HepG2 (cell line): ENCODE results near the gene RPS14. TPM values are rescaled to one million over a fixed set of nuclear protein-coding genes. Genes with fewer than 3 reads are reported as not detected.

Experiments used
- ATM ChIP-seq: fragments of 450-650 bp; IDR thresholded peaks from 2 replicates; pipeline ENCODE4 v1.7.1; 2017; ENCODE audit warnings: mild to moderate bottlenecking, borderline replicate concordance
- CAMTA2 ChIP-seq: sonication (generic); formaldehyde crosslinking; IDR thresholded peaks from 2 replicates; pipeline ENCODE4 v1.4.0; 2020; ENCODE audit warnings: mild to moderate bottlenecking, missing genetic modification reagents, borderline replicate concordance
- DR1 ChIP-seq: sonication (generic); formaldehyde crosslinking; IDR thresholded peaks from 2 replicates; pipeline ENCODE4 v1.8.0; 2021; ENCODE audit warnings: mild to moderate bottlenecking, missing genetic modification reagents, inconsistent platforms
- IRF9 ChIP-seq: sonication (generic); formaldehyde crosslinking; IDR thresholded peaks from 2 replicates; pipeline ENCODE4 v1.8.0; 2022; ENCODE audit warnings: missing genetic modification reagents, mild to moderate bottlenecking, borderline replicate concordance
- MLXIP ChIP-seq: sonication (generic); formaldehyde crosslinking; IDR thresholded peaks from 2 replicates; pipeline ENCODE4 v1.9.0; 2021; ENCODE audit warnings: missing genetic modification reagents, borderline replicate concordance
- NR3C1 ChIP-seq: sonication (generic); formaldehyde crosslinking; IDR thresholded peaks from 2 replicates; pipeline ENCODE4 v1.4.0; 2020; ENCODE audit warnings: missing genetic modification reagents
- REL ChIP-seq: sonication (generic); formaldehyde crosslinking; conservative IDR thresholded peaks from 2 replicates; pipeline ENCODE4 v1.8.0; 2022; ENCODE audit warnings: mild to moderate bottlenecking, missing genetic modification reagents, moderate library complexity
- REXO4 ChIP-seq: sonication (generic); formaldehyde crosslinking; IDR thresholded peaks from 2 replicates; pipeline ENCODE4 v1.8.0; 2022; ENCODE audit warnings: missing genetic modification reagents, mild to moderate bottlenecking, borderline replicate concordance
- SP1 ChIP-seq, 2 experiments: fragments of 450-650 bp in 1 of 2; sonication (generic) in 1 of 2; formaldehyde crosslinking in 1 of 2; IDR thresholded peaks; 2 replicates each; pipeline versions ENCODE4 v1.4.0 to v1.6.1; 2016 to 2020; ENCODE audit warnings: missing genetic modification reagents in 1 of 2
- TERF1 ChIP-seq: sonication (generic); formaldehyde crosslinking; IDR thresholded peaks from 2 replicates; pipeline ENCODE4 v1.8.0; 2022; ENCODE audit warnings: mild to moderate bottlenecking, missing genetic modification reagents, moderate library complexity
- ZNF20 ChIP-seq: sonication (generic); formaldehyde crosslinking; IDR thresholded peaks from 2 replicates; pipeline ENCODE4 v1.4.0; 2020; ENCODE audit warnings: mild to moderate bottlenecking, moderate library complexity, missing genetic modification reagents
- ZNF232 ChIP-seq: sonication (generic); formaldehyde crosslinking; IDR thresholded peaks from 2 replicates; pipeline ENCODE4 v1.4.0; 2020; ENCODE audit warnings: missing genetic modification reagents, borderline replicate concordance
- ZNF234 ChIP-seq: sonication (generic); formaldehyde crosslinking; conservative IDR thresholded peaks from 2 replicates; pipeline ENCODE4 v1.5.1; 2020; ENCODE audit warnings: mild to moderate bottlenecking, missing genetic modification reagents
- ZNF3 ChIP-seq: IDR thresholded peaks from 2 replicates; pipeline ENCODE4 v1.7.0; 2017; ENCODE audit warnings: inconsistent platforms
- ZNF33A ChIP-seq: sonication (generic); formaldehyde crosslinking; IDR thresholded peaks from 2 replicates; pipeline ENCODE4 v1.5.1; 2020; ENCODE audit warnings: missing genetic modification reagents, mild to moderate bottlenecking, moderate library complexity, borderline replicate concordance
- ZNF749 ChIP-seq: sonication (generic); formaldehyde crosslinking; IDR thresholded peaks from 2 replicates; pipeline ENCODE4 v1.8.0; 2022; ENCODE audit warnings: mild to moderate bottlenecking, missing genetic modification reagents, moderate library complexity, borderline replicate concordance
- ZNF772 ChIP-seq: sonication (generic); formaldehyde crosslinking; IDR thresholded peaks from 2 replicates; pipeline ENCODE4 v1.5.0; 2020; ENCODE audit warnings: mild to moderate bottlenecking, missing genetic modification reagents
- ZNF780A ChIP-seq: sonication (generic); formaldehyde crosslinking; IDR thresholded peaks from 2 replicates; pipeline ENCODE4 v1.8.0; 2022; ENCODE audit warnings: mild to moderate bottlenecking, missing genetic modification reagents, moderate library complexity
- polyA plus RNA-seq, 8 experiments: library from polyadenylated mRNA; depleted of rRNA in 3 of 8; stranded (reverse) in 7 of 8; unstranded in 1 of 8; fragments of >200 nt; fragmentation: Illumina TruSeq in 4 of 8; extraction: Trizol in 4 of 8; gene quantifications; 2 replicates each; pipeline versions ENCODE4 v1.2.1 to v1.2.3, GENCODE V29; 2011 to 2016; ENCODE audit warnings: low read depth in 4 of 8, missing spikeins in 1 of 8, mixed read lengths in 1 of 8; ENCODE audit not compliant: insufficient read depth in 1 of 8
- total RNA-seq, 5 experiments: library from RNA; depleted of rRNA; stranded (reverse); fragments of >200 nt; fragmentation: Illumina TruSeq; extraction: Trizol; gene quantifications; 2 replicates each; pipeline ENCODE4 v1.2.3, GENCODE V29; 2016; ENCODE audit warnings: low read depth in 1 of 5
- TF ChIP-seq, protein P1 (sequence below): IDR thresholded peaks from 2 replicates; pipeline ENCODE4 v1.6.1; 2016
- TF ChIP-seq, protein P2 (sequence below): sonication (generic); formaldehyde crosslinking; IDR thresholded peaks from 2 replicates; pipeline ENCODE4 v1.5.0; 2020; ENCODE audit warnings: mild to moderate bottlenecking, missing genetic modification reagents

Gene RPS14
- total and polyA plus RNA-seq, 2 of the 13 experiments (the other 11 are each of a cell fraction or from before 2014, with no cell fraction given) = 2,116 to 3,295 TPM

GRCh38 chr5:150485693-150486401 lies 36.3 kb upstream of the RPS14 start (continued):
- TF ChIP-seq ZNF20 (CRISPR knock-in tag) = no peak
- TF ChIP-seq DR1 (CRISPR knock-in tag) = no peak
- TF ChIP-seq, protein P1, sequence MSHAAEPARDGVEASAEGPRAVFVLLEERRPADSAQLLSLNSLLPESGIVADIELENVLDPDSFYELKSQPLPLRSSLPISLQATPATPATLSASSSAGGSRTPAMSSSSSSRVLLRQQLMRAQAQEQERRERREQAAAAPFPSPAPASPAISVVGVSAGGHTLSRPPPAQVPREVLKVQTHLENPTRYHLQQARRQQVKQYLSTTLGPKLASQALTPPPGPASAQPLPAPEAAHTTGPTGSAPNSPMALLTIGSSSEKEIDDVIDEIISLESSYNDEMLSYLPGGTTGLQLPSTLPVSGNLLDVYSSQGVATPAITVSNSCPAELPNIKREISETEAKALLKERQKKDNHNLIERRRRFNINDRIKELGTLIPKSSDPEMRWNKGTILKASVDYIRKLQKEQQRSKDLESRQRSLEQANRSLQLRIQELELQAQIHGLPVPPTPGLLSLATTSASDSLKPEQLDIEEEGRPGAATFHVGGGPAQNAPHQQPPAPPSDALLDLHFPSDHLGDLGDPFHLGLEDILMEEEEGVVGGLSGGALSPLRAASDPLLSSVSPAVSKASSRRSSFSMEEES (CRISPR knock-in tag) = peak; percentile 54; the same call in 1 of the 2 replicates
- no peak for TF ChIP-seq MLXIP (CRISPR knock-in tag)
- TF ChIP-seq ZNF232 (CRISPR knock-in tag) = 0 out of 2 replicates have a peak, but pooled peaks have one; percentile 16
- no peak for TF ChIP-seq TERF1 (CRISPR knock-in tag)
- no peak for TF ChIP-seq CAMTA2 (CRISPR knock-in tag)
- no peak for TF ChIP-seq REL
- TF ChIP-seq IRF9 (CRISPR knock-in tag) = no peak
- no peak for TF ChIP-seq NR3C1 (CRISPR knock-in tag)
- no peak for TF ChIP-seq SP1 (IDR thresholded peaks at IDR 0.05)
- TF ChIP-seq SP1 (CRISPR knock-in tag; IDR thresholded peaks at IDR 0.05) = no peak
- TF ChIP-seq ZNF3 = no peak
- TF ChIP-seq ZNF33A (CRISPR knock-in tag) = no peak
- no peak for TF ChIP-seq ATM
- TF ChIP-seq ZNF772 (CRISPR knock-in tag) = peak; percentile 27
- TF ChIP-seq REXO4 = no peak
- TF ChIP-seq, protein P2, sequence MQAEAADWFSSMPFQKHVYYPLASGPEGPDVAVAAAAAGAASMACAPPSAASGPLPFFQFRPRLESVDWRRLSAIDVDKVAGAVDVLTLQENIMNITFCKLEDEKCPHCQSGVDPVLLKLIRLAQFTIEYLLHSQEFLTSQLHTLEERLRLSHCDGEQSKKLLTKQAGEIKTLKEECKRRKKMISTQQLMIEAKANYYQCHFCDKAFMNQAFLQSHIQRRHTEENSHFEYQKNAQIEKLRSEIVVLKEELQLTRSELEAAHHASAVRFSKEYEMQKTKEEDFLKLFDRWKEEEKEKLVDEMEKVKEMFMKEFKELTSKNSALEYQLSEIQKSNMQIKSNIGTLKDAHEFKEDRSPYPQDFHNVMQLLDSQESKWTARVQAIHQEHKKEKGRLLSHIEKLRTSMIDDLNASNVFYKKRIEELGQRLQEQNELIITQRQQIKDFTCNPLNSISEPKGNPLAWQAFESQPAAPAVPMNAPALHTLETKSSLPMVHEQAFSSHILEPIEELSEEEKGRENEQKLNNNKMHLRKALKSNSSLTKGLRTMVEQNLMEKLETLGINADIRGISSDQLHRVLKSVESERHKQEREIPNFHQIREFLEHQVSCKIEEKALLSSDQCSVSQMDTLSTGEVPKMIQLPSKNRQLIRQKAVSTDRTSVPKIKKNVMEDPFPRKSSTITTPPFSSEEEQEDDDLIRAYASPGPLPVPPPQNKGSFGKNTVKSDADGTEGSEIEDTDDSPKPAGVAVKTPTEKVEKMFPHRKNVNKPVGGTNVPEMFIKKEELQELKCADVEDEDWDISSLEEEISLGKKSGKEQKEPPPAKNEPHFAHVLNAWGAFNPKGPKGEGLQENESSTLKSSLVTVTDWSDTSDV (CRISPR knock-in tag) = no peak
- TF ChIP-seq ZNF234 (CRISPR knock-in tag) = no peak
- TF ChIP-seq ZNF749 (CRISPR knock-in tag) = no peak
- TF ChIP-seq ZNF780A (CRISPR knock-in tag) = no peak
